VCaP (cell line): ENCODE results near the gene FIBIN.
"Not testable (repeated sequence)": the region's sequence is repeated elsewhere in the genome, so short reads cannot be mapped to it uniquely, and the experiment has no call there.

Experiments
- H3K27ac ChIP-seq: fragments of 450-650 bp; 2 replicates; pipeline ENCODE4 v1.5.1; 2017
- CTCF ChIP-seq: fragments of 450-650 bp; conservative IDR thresholded peaks from 2 replicates; pipeline ENCODE4 v1.5.1; 2017; ENCODE audit warnings: mild to moderate bottlenecking, moderate library complexity

Gene FIBIN

GRCh38 chr11:26997378-26997777 is 3.5 kb downstream of the FIBIN start:
- no peak overlapping the region for H3K27ac ChIP-seq
- no peak for TF ChIP-seq CTCF

GRCh38 chr11:27001136-27001730 is 7.3 kb downstream of the FIBIN start:
- H3K27ac ChIP-seq, result not testable (repeated sequence)

GRCh38 chr11:27002431-27002830 is 8.5 kb downstream of the FIBIN start:
- no peak for TF ChIP-seq CTCF
- no peak overlapping the region for H3K27ac ChIP-seq

- H3K27ac ChIP-seq, result no peak overlapping the region
- TF ChIP-seq CTCF, result no peak
Measured at GRCh38 chr11:27002838-27003237, 8.9 kb downstream of the FIBIN start.

GRCh38 chr11:27004103-27004502 is 10.2 kb downstream of the FIBIN start:
- H3K27ac ChIP-seq, result no peak overlapping the region
- TF ChIP-seq CTCF, result no peak

- TF ChIP-seq CTCF, result no peak
- H3K27ac ChIP-seq, result no peak overlapping the region
Measured at GRCh38 chr11:27008811-27009535, 15.1 kb downstream of the FIBIN start.

GRCh38 chr11:27011560-27012233 is 17.8 kb downstream of the FIBIN start:
- TF ChIP-seq CTCF, result no peak

More at GRCh38 chr11:27011560-27012233, 17.8 kb downstream of the FIBIN start:
- H3K27ac ChIP-seq, result no peak overlapping the region
